ENCODE results near the gene ODAD4. TPM values are rescaled to one million over a fixed set of nuclear protein-coding genes. Genes with fewer than 3 reads are reported as not detected.

ODAD4 gene
- total RNA-seq, 1 experiment from 2014 or later: 0.15 TPM

DNA sequence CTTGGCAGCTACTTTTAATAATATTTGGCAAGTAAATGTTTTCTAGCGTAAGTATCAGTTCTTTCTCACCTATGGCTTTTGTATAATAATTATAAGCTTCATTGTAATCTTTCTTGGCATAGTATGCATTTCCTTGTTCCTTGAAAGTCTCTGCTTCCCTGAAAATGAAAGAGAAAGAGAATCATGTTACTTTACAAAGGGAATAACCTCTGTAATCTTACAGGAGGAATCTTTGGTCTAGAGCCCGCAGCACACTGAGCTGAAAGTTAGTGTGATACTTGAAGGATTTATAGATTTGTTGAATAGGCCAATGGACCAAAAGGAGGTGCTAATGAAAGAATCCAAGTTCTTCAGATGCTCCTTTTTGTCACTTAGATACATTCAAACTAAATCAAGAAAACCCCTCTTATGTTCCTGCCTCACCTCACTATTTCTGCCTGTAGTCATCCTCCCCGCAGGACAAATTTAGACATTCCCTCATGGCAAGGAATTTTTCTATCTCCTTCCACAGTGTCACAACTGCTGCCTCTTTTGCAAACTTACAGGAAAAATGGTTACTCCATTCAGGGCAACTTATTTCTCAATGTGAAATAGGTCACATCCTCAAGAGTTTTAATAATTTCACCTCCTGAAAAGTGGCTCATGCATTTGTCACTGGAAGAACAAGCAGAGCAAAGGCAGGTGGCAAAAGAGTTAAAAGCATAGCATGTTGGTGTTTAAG, 70.2 kb downstream of the ODAD4 start:
- ChIA-PET POLR2A (ENCODE audit: unreplicated experiment) (no interaction called here), CTCF (no interaction called here)
- intact Hi-C loops (cut with micrococcal nuclease): no loop called here
- peaks cover 11% of the 10 kb centered on the region for H3K4me1 ChIP-seq (ENCODE audit: insufficient read depth, low read length)
- no peak overlapping the region for H3K9ac ChIP-seq (ENCODE audit: low read length)
- no peaks in the 10 kb centered on the region for H3K9me2 ChIP-seq (replicated peaks; ENCODE audit: low read length)
- H3K9me3 ChIP-seq (ENCODE audit: low read length): no peaks in the 10 kb centered on the region
- no peak overlapping the region for H3K4me3 ChIP-seq (ENCODE audit: low read length)
- peaks cover 49% of the 10 kb centered on the region for H3K79me2 ChIP-seq (ENCODE audit: low read length)
- H3K27ac ChIP-seq (ENCODE audit: low read length): no peak overlapping the region
- ATAC-seq (no peak), DNase-seq (no peak)
- no peak overlapping the region for H3K4me2 ChIP-seq (ENCODE audit: low read length)
- H4K20me1 ChIP-seq (ENCODE audit: low read length): no peaks in the 10 kb centered on the region; the same call in none of the 2 replicates
- peaks cover 39% of the 10 kb centered on the region for H3K36me3 ChIP-seq (ENCODE audit: low read depth, low read length)
- TF ChIP-seq CTCF (conservative IDR thresholded peaks at IDR 0.05; ENCODE audit: low read depth, low read length) (no peak), EZH2phosphoT487 (IDR thresholded peaks at IDR 0.05; ENCODE audit: borderline replicate concordance, low read length) (no peak), EZH2 (IDR thresholded peaks at IDR 0.05; ENCODE audit: low read length, unreplicated experiment) (no peak)
- H3K27me3 ChIP-seq (ENCODE audit: low read length): no peaks in the 10 kb centered on the region
- no peak overlapping the region for H2AFZ ChIP-seq (ENCODE audit: low read length)
- H3F3A ChIP-seq (ENCODE audit: low read length, unreplicated experiment): no peaks in the 10 kb centered on the region
- BruUV-seq (replicated peaks): no TSS peak

- Histone ChIP-seq H3K27me3 (ENCODE audit: low read length) (no peaks in the 10 kb centered on the region), H3K4me1 (ENCODE audit: insufficient read depth, low read length) (peaks cover 11% of the 10 kb centered on the region), H4K20me1 (ENCODE audit: low read length) (no peaks in the 10 kb centered on the region; the same call in none of the 2 replicates), H2AFZ (ENCODE audit: low read length) (no peak overlapping the region), H3K9me3 (ENCODE audit: low read length) (no peaks in the 10 kb centered on the region), H3K9ac (ENCODE audit: low read length) (no peak overlapping the region), H3K36me3 (ENCODE audit: low read depth, low read length) (peaks cover 30% of the 10 kb centered on the region), H3K4me2 (ENCODE audit: low read length) (no peak overlapping the region), H3F3A (ENCODE audit: low read length, unreplicated experiment) (no peaks in the 10 kb centered on the region), H3K9me2 (replicated peaks; ENCODE audit: low read length) (no peaks in the 10 kb centered on the region), H3K4me3 (ENCODE audit: low read length) (no peak overlapping the region), H3K27ac (ENCODE audit: low read length) (no peak overlapping the region), H3K79me2 (ENCODE audit: low read length) (peaks cover 59% of the 10 kb centered on the region)
- ChIA-PET CTCF (no interaction called here), POLR2A (ENCODE audit: unreplicated experiment) (no interaction called here)
- intact Hi-C loops (cut with micrococcal nuclease): no loop called here
- ATAC-seq (no peak), DNase-seq (no peak)
- no TSS peak for BruUV-seq (replicated peaks)
- TF ChIP-seq EZH2phosphoT487 (IDR thresholded peaks at IDR 0.05; ENCODE audit: borderline replicate concordance, low read length) (no peak), EZH2 (IDR thresholded peaks at IDR 0.05; ENCODE audit: low read length, unreplicated experiment) (no peak), CTCF (conservative IDR thresholded peaks at IDR 0.05; ENCODE audit: low read depth, low read length) (no peak)
These were observed 71.3 kb downstream of the ODAD4 start for GRCh38 chr17:42001729-42002128.

GRCh38 chr17:42002175-42002791, 71.9 kb downstream of the ODAD4 start:
- Histone ChIP-seq H3K4me1 (ENCODE audit: insufficient read depth, low read length) (peaks cover 11% of the 10 kb centered on the region), H3K79me2 (ENCODE audit: low read length) (peaks cover 65% of the 10 kb centered on the region), H2AFZ (ENCODE audit: low read length) (no peak overlapping the region), H3K4me2 (ENCODE audit: low read length) (peak overlapping the region; percentile 30; the same call in 1 of the 2 replicates), H3K27ac (ENCODE audit: low read length) (no peak overlapping the region), H3K9me2 (replicated peaks; ENCODE audit: low read length) (no peaks in the 10 kb centered on the region), H3K9ac (ENCODE audit: low read length) (no peak overlapping the region), H3K4me3 (ENCODE audit: low read length) (no peak overlapping the region), H3K27me3 (ENCODE audit: low read length) (no peaks in the 10 kb centered on the region), H3F3A (ENCODE audit: low read length, unreplicated experiment) (no peaks in the 10 kb centered on the region), H3K36me3 (ENCODE audit: low read depth, low read length) (peaks cover 26% of the 10 kb centered on the region), H3K9me3 (ENCODE audit: low read length) (no peaks in the 10 kb centered on the region), H4K20me1 (ENCODE audit: low read length) (no peaks in the 10 kb centered on the region; the same call in none of the 2 replicates)
- ChIA-PET POLR2A (ENCODE audit: unreplicated experiment) (no interaction called here), CTCF (interaction anchor here (0.6 kb wide), 1 partner anchor 15 kb away, joined by 3 read pairs; the partner anchor contains the start of gene DNAJC7)
- no peak for DNase-seq
- no peak for TF ChIP-seq EZH2 (IDR thresholded peaks at IDR 0.05; ENCODE audit: low read length, unreplicated experiment)
- no peak for TF ChIP-seq EZH2phosphoT487 (IDR thresholded peaks at IDR 0.05; ENCODE audit: borderline replicate concordance, low read length)
- TF ChIP-seq CTCF (conservative IDR thresholded peaks at IDR 0.05; ENCODE audit: low read depth, low read length): no peak
- BruUV-seq (replicated peaks): no TSS peak
- no peak for ATAC-seq
- intact Hi-C loops (cut with micrococcal nuclease): no loop called here
